HEK293 (cell line): ENCODE results near the gene MYH2.

Experiments
- CTCF ChIA-PET: fragments of 350-600 bp; formaldehyde crosslinking; extraction: SDS; loops from one replicate; lab custom pipeline; 2021; ENCODE audit warnings: antibody characterized with exemption; lab: Yijun Ruan, JAX
- POLR2A ChIA-PET: fragments of 300-600 bp; formaldehyde crosslinking; extraction: SDS; loops from one replicate; lab custom pipeline; 2020; ENCODE audit warnings: antibody characterized with exemption, inconsistent platforms; lab: Yijun Ruan, JAX
- H3K27ac ChIP-seq: fragments of 200-500 bp; sonication (Bioruptor generic); 2 replicates; pipeline ENCODE4 v1.5.1; 2014; ENCODE audit warnings: low read depth, low read length, control low read depth, inconsistent platforms; ENCODE audit errors: extremely low read depth
- H3K36me3 ChIP-seq, 2 experiments: fragments of 200-500 bp in 1 of 2; sonication (Bioruptor generic) in 1 of 2; 1 replicate in 1 of 2; 2 replicates in 1 of 2; pipeline ENCODE4 v1.5.1; 2014 to 2017; ENCODE audit warnings: inconsistent platforms in 2 of 2, low read length in 2 of 2; ENCODE audit not compliant: control insufficient read depth in 2 of 2, insufficient read depth in 1 of 2
- H3K4me1 ChIP-seq: fragments of 200-500 bp; sonication (Bioruptor generic); 2 replicates; pipeline ENCODE4 v1.5.1; 2014; ENCODE audit warnings: mild to moderate bottlenecking, low read length, inconsistent platforms; ENCODE audit not compliant: control insufficient read depth, insufficient read depth
- H3K4me3 ChIP-seq: 2 replicates; pipeline ENCODE4 v1.5.1; 2011; ENCODE audit warnings: low read depth, mild to moderate bottlenecking, control low read depth, low read length, moderate library complexity
- H3K9me3 ChIP-seq: fragments of 200-500 bp; sonication (Bioruptor generic); 2 replicates; pipeline ENCODE4 v1.5.1; 2014; ENCODE audit warnings: low read depth, low read length, inconsistent platforms; ENCODE audit not compliant: control insufficient read depth, insufficient read depth
- GLIS2 ChIP-seq: fragments of 450-650 bp; formaldehyde crosslinking; IDR thresholded peaks from 2 replicates; pipeline ENCODE4 v1.5.1; 2016; ENCODE audit warnings: missing biosample characterization, missing genetic modification characterization
- HOXD13 ChIP-seq: sonication (generic); formaldehyde crosslinking; IDR thresholded peaks from 2 replicates; pipeline ENCODE4 v1.8.0; 2022; ENCODE audit warnings: missing genetic modification reagents, borderline replicate concordance
- RBAK ChIP-seq: fragments of 450-650 bp; formaldehyde crosslinking; IDR thresholded peaks from 2 replicates; pipeline ENCODE4 v1.5.1; 2016; ENCODE audit warnings: missing biosample characterization, missing genetic modification characterization
- SP7 ChIP-seq: fragments of 450-650 bp; formaldehyde crosslinking; IDR thresholded peaks from 2 replicates; pipeline ENCODE4 v1.5.1; 2016; ENCODE audit warnings: missing biosample characterization, missing genetic modification characterization
- YY2 ChIP-seq: fragments of 450-650 bp; formaldehyde crosslinking; IDR thresholded peaks from 2 replicates; pipeline ENCODE4 v1.5.1; 2016; ENCODE audit warnings: missing biosample characterization, missing genetic modification characterization
- ZBTB8A ChIP-seq: fragments of 450-650 bp; formaldehyde crosslinking; IDR thresholded peaks from 2 replicates; pipeline ENCODE4 v1.5.1; 2016; ENCODE audit warnings: missing biosample characterization, missing genetic modification characterization
- ZNF10 ChIP-seq: fragments of 450-650 bp; formaldehyde crosslinking; IDR thresholded peaks from 2 replicates; pipeline ENCODE4 v1.5.1; 2017; ENCODE audit warnings: missing biosample characterization, missing genetic modification characterization
- ZNF114 ChIP-seq: fragments of 450-650 bp; formaldehyde crosslinking; IDR thresholded peaks from 2 replicates; pipeline ENCODE4 v1.5.0; 2017; ENCODE audit warnings: missing biosample characterization, missing genetic modification characterization
- ZNF157 ChIP-seq: fragments of 450-650 bp; formaldehyde crosslinking; IDR thresholded peaks from 2 replicates; pipeline ENCODE4 v1.5.1; 2016; ENCODE audit warnings: missing biosample characterization, missing genetic modification characterization
- ZNF175 ChIP-seq: fragments of 450-650 bp; formaldehyde crosslinking; IDR thresholded peaks from 2 replicates; pipeline ENCODE4 v1.5.1; 2016; ENCODE audit warnings: missing biosample characterization, missing genetic modification characterization
- ZNF501 ChIP-seq: fragments of 450-650 bp; formaldehyde crosslinking; IDR thresholded peaks from 2 replicates; pipeline ENCODE4 v1.5.1; 2016; ENCODE audit warnings: missing biosample characterization, missing genetic modification characterization
- ZNF76 ChIP-seq: fragments of 450-650 bp; formaldehyde crosslinking; IDR thresholded peaks from 2 replicates; pipeline ENCODE4; 2016; ENCODE audit warnings: low read depth, missing biosample characterization, missing genetic modification characterization, borderline replicate concordance
- ZNF843 ChIP-seq: fragments of 450-650 bp; formaldehyde crosslinking; IDR thresholded peaks from 2 replicates; pipeline ENCODE4 v1.5.1; 2016; ENCODE audit warnings: missing biosample characterization, missing genetic modification characterization
- ZSCAN16 ChIP-seq: fragments of 450-650 bp; formaldehyde crosslinking; IDR thresholded peaks from 2 replicates; pipeline ENCODE4 v1.5.1; 2016; ENCODE audit warnings: missing biosample characterization, missing genetic modification characterization
- TF ChIP-seq, protein P1 (sequence below): fragments of 450-650 bp; formaldehyde crosslinking; IDR thresholded peaks from 2 replicates; pipeline ENCODE4 v1.5.1; 2017; ENCODE audit warnings: missing biosample characterization, mild to moderate bottlenecking, missing genetic modification characterization, moderate library complexity
- TF ChIP-seq, protein P2 (sequence below): fragments of 450-650 bp; formaldehyde crosslinking; IDR thresholded peaks from 2 replicates; pipeline ENCODE4 v1.5.1; 2016; ENCODE audit warnings: missing biosample characterization, missing genetic modification characterization
- TF ChIP-seq, protein P3 (sequence below): fragments of 450-650 bp; formaldehyde crosslinking; IDR thresholded peaks from 2 replicates; pipeline ENCODE4 v1.5.1; 2017; ENCODE audit warnings: missing biosample characterization, missing genetic modification characterization

MYH2 gene

DNA sequence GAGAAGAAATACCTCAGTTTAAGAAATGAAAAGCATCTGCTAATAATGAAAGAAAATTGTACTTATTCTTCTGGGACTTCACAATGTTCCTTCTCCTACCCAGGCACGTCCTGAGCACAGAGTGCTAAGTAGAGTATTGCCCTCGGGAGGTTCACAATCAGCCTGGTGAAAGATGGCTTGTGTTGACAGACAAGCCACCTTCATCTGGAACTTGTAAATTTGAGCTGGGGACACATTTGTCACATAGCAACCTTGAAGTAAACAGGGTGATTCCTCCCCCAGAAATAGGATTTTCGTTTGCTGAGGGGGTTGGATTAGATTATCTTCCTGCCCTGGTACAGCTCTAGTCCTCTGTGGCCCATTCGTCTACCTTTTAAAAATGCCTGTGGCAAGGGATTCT is 34.4 kb upstream of the MYH2 start:
- ChIA-PET CTCF (interaction anchor here (0.7 to 1.2 kb wide), 3 partner anchors 34 to 267 kb away, joined by 3 to 12 read pairs (median 3); no protein-coding TSS in a partner anchor), POLR2A (interaction anchor here (0.6 kb wide), 1 partner anchor 20 kb away, joined by 5 read pairs; no protein-coding TSS in a partner anchor)
- no peaks in the 10 kb centered on the region for H3K9me3 ChIP-seq
- no peaks in the 10 kb centered on the region for H3K36me3 ChIP-seq
- no peak overlapping the region for H3K4me3 ChIP-seq
- TF ChIP-seq, protein P1, sequence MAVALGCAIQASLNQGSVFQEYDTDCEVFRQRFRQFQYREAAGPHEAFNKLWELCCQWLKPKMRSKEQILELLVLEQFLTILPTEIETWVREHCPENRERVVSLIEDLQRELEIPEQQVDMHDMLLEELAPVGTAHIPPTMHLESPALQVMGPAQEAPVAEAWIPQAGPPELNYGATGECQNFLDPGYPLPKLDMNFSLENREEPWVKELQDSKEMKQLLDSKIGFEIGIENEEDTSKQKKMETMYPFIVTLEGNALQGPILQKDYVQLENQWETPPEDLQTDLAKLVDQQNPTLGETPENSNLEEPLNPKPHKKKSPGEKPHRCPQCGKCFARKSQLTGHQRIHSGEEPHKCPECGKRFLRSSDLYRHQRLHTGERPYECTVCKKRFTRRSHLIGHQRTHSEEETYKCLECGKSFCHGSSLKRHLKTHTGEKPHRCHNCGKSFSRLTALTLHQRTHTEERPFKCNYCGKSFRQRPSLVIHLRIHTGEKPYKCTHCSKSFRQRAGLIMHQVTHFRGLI (tag by site-specific recombination), result no peak
- TF ChIP-seq, protein P2, sequence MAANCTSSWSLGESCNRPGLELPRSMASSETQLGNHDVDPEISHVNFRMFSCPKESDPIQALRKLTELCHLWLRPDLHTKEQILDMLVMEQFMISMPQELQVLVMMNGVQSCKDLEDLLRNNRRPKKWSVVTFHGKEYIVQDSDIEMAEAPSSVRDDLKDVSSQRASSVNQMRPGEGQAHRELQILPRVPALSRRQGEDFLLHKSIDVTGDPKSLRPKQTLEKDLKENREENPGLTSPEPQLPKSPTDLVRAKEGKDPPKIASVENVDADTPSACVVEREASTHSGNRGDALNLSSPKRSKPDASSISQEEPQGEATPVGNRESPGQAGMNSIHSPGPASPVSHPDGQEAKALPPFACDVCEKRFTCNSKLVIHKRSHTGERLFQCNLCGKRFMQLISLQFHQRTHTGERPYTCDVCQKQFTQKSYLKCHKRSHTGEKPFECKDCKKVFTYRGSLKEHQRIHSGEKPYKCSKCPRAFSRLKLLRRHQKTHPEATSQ (tag by site-specific recombination), result no peak
- TF ChIP-seq ZNF175 (tag by site-specific recombination) (no peak), ZNF76 (tag by site-specific recombination) (no peak), ZBTB8A (no peak), ZNF843 (tag by site-specific recombination) (no peak)
- TF ChIP-seq, protein P3, sequence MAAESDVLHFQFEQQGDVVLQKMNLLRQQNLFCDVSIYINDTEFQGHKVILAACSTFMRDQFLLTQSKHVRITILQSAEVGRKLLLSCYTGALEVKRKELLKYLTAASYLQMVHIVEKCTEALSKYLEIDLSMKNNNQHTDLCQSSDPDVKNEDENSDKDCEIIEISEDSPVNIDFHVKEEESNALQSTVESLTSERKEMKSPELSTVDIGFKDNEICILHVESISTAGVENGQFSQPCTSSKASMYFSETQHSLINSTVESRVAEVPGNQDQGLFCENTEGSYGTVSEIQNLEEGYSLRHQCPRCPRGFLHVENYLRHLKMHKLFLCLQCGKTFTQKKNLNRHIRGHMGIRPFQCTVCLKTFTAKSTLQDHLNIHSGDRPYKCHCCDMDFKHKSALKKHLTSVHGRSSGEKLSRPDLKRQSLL (tag by site-specific recombination), result no peak
- no peak overlapping the region for H3K27ac ChIP-seq
- H3K4me1 ChIP-seq, result no peaks in the 10 kb centered on the region

DNA sequence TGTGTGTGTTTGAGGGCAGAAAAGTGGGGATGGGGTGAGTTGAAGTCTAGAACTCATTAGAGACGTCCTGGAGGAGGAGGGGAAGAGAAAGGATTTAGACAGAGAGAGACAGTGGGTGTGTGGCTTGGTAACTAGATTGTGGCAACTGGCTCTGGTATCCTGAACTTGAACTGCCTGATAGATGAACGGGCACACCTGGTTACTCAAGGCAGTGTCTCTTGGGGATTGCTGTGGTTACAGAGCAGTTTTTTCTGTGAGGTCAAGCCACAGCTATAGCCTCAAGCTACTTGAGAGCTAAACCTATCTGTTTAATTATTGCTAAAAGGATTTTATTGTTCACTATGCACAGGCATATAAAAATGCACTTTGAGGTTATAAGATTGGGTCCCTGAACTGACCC is 29.8 kb upstream of the MYH2 start:
- POLR2A ChIA-PET, result no interaction called here
- CTCF ChIA-PET, result interaction anchor here (0.5 to 2.8 kb wide), 5 partner anchors 38 to 1311 kb away, joined by 3 to 9 read pairs (median 3); no protein-coding TSS in a partner anchor
- peak; percentile 36; the same call in 1 of the 2 replicates for TF ChIP-seq HOXD13 (CRISPR knock-in tag)
- no peak for TF ChIP-seq SP7

DNA sequence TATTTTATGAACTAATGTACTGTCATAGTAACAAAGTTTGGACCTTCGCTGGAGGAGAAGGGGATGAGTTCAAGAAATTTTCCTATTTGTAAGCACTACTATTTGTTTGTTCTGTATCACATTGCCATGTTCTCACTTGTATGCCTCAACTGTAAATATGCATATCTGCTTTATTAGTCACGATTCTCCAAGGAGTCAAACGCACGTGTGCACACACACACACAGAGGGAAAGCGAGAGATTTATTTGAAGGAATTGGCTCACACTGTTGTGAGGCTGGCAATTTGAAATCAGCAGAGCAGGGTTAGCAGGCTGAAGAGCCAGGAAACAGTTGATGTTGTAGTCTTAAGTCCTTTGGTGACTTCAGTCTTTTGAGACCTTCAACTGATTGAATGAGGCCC is 24.9 kb upstream of the MYH2 start:
- TF ChIP-seq ZNF114 (tag by site-specific recombination) (no peak), YY2 (tag by site-specific recombination) (no peak), ZNF10 (tag by site-specific recombination) (peak; percentile 47; the same call in 1 of the 2 replicates), GLIS2 (tag by site-specific recombination) (no peak), ZNF501 (tag by site-specific recombination) (no peak), ZSCAN16 (no peak), ZNF157 (tag by site-specific recombination) (no peak), HOXD13 (CRISPR knock-in tag) (no peak), RBAK (tag by site-specific recombination) (no peak)
- POLR2A ChIA-PET, result no interaction called here
- Histone ChIP-seq H3K4me3 (no peak overlapping the region), H3K27ac (no peak overlapping the region), H3K36me3 (no peaks in the 10 kb centered on the region), H3K9me3 (no peaks in the 10 kb centered on the region), H3K4me1 (no peaks in the 10 kb centered on the region)
- CTCF ChIA-PET, result no interaction called here

More for the DNA sequence above, 29.8 kb upstream of the MYH2 start:
- Histone ChIP-seq H3K27ac (no peak overlapping the region), H3K4me3 (no peak overlapping the region), H3K36me3 (no peaks in the 10 kb centered on the region), H3K9me3 (no peaks in the 10 kb centered on the region), H3K4me1 (no peaks in the 10 kb centered on the region)
